Vagina (tissue), 2 donors: ENCODE data around the gene PLCB1.

ENCODE experiments used
- CTCF ChIP-seq, 3 experiments: fragments of 450-650 bp in 2 of 3; fragments of 200-600 bp in 1 of 3; sonication (generic) in 1 of 3; IDR thresholded peaks; one replicate each; pipeline ENCODE4 v1.5.1; 2017 to 2019; ENCODE audit warnings: antibody characterized with exemption in 3 of 3, mild to moderate bottlenecking in 2 of 3, moderate library complexity in 2 of 3
- POLR2A ChIP-seq, 2 donors: fragments of 450-650 bp; IDR thresholded peaks; one replicate each; pipeline ENCODE4 v1.6.1; 2017; ENCODE audit warnings: antibody characterized with exemption in 2 of 2, mild to moderate bottlenecking in 2 of 2, moderate library complexity in 2 of 2

GRCh38 chr20:8234580-8234979, 102.5 kb downstream of the PLCB1 start:
- TF ChIP-seq CTCF (IDR thresholded peaks at IDR 0.05) (no peak), POLR2A (IDR thresholded peaks at IDR 0.05) (no peak)
